Activated CD4-positive, alpha-beta memory T cell treated with anti-CD3 and anti-CD28 coated beads for 36 hours (primary cell): ENCODE results near the gene NFATC3. TPM values are rescaled to one million over a fixed set of nuclear protein-coding genes. Genes with fewer than 3 reads are reported as not detected.

ENCODE experiments used
- CTCF ChIA-PET: fragments of 350-600 bp; sonication (Branson Sonifier 250); formaldehyde crosslinking; loops from one replicate; lab custom pipeline; 2021; ENCODE audit warnings: antibody characterized with exemption, inconsistent platforms; lab: Charles Lee
- POLR2A ChIA-PET: fragments of 350-600 bp; sonication (Branson Sonifier 250); formaldehyde crosslinking; loops from one replicate; lab custom pipeline; 2021; ENCODE audit warnings: antibody characterized with exemption; lab: Charles Lee
- DNase-seq: peaks from one replicate; pipeline ENCODE4 v3.0.0-alpha.2; 2020
- H3K27ac Mint-ChIP-seq: one replicate; pipeline ENCODE4 v1.8.0; 2021; ENCODE audit warnings: mixed read lengths
- H3K27me3 Mint-ChIP-seq: one replicate; pipeline ENCODE4 v1.8.0; 2021; ENCODE audit warnings: mixed read lengths
- H3K36me3 Mint-ChIP-seq: one replicate; pipeline ENCODE4 v1.8.0; 2021; ENCODE audit warnings: mixed read lengths
- H3K4me1 Mint-ChIP-seq: one replicate; pipeline ENCODE4 v1.8.0; 2021; ENCODE audit warnings: low read depth, mixed read lengths
- H3K4me3 Mint-ChIP-seq: one replicate; pipeline ENCODE4 v1.8.0; 2021; ENCODE audit warnings: mild to moderate bottlenecking, mixed read lengths
- H3K9me3 Mint-ChIP-seq: one replicate; pipeline ENCODE4 v1.8.0; 2021; ENCODE audit warnings: mixed read lengths
- intact Hi-C: fragments of 100-400 bp; cut with micrococcal nuclease; formaldehyde crosslinking; loops from one replicate; pipeline ENCODE4 v1.15.1; 2023
- total RNA-seq, 2 experiments: library from RNA; stranded (reverse); gene quantifications; one replicate each; pipeline ENCODE4 v1.2.3, GENCODE V29; 2021

Gene NFATC3
- total RNA-seq, 2 experiments from 2014 or later: 83.4 to 85.2 TPM

DNA sequence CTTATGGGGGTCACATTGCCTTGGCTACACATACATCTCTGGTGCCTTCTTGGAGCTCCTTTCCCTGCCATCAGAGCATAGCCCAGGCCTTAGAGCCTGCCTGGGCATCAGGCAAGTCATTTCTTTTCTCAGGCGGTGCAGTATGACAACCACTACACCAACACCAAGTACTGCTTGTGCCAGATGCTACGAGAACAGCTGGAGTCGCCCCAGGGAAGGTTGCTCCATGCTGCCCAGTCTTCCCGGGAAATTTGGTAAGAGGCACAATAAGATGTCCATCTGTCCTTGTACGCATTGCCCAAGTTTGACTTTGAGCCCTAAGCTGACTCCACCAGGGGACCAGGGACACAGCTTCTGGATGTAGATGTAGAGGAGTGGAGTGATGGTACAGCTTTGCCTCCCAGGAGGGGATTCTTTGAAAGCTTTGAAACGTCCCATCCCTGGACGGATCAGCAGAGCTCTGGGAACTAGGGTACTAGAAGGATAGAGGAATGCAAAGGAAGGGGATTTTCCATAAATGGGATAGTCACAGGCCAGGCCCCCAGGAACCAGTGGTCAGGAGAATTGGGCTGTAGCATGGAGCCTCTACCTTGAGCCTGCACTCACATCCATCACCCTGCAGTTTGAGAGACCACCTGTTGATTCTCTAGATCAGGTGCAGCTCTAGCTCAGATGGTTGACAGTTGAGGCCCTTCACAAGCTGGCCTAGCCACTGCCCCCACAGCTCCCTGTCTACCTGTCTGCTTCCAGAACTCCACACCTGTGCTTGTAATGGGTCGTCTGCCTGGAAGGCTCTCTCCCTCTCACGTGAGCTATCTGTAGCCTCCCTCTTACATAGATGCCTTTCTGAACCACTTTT is 11.0 kb upstream of the NFATC3 start:
- intact Hi-C loops: loop anchor here (1.0 kb wide), 1 partner anchor 11 kb away; the partner anchor contains the start of gene NFATC3
- Mint-ChIP-seq H3K27ac (peak overlapping the region; percentile 87), H3K36me3 (peaks cover 65% of the 10 kb centered on the region), H3K4me1 (peaks cover 75% of the 10 kb centered on the region), H3K4me3 (no peak overlapping the region), H3K9me3 (no peaks in the 10 kb centered on the region), H3K27me3 (no peaks in the 10 kb centered on the region)
- ChIA-PET CTCF (interaction anchor here (1.3 to 3.6 kb wide), 5 partner anchors 9 to 51 kb away, joined by 3 to 24 read pairs (median 6); partner anchors contain the start of genes DDX28 and DUS2), POLR2A (interaction anchor here (3.2 kb wide), 1 partner anchor 11 kb away, joined by 23 read pairs; the partner anchor contains the start of gene NFATC3)
- no peak for DNase-seq

DNA sequence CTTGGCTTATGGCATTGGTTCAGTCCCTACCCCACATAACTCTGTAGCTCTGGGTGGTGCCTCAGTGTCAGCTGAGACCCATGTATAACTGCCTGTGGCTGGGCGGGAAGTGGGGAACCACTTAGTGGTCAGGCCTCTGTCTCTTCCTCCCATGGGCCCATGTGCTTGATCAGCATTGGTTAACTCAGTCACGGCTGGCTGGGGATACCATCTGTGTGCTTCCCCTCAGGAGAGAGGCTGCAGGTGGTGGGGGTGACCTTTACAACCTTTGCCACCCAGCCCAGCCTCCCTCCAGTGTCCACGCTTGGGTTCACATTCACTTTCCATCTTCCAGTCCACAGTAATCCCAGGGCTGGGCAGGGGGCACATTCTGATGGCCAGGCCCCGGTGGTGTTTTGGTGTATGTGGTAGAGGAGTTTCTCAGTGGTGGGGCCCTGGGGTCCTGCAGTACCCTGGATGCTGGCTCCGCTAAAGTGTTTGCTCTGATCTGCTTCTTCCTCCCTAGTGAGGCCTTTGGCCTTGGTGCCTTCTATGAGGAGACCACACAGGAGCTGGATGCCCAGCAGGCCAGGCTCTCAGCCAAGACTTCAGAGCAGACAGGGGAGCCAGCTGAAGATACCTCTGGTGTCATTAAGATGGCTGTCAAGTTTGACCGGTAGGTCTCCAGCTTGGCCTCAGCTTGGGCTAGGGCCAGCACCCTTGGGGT is 10.2 kb upstream of the NFATC3 start:
- intact Hi-C loops: loop anchor here (1.0 kb wide), 1 partner anchor 10 kb away; the partner anchor contains the start of gene NFATC3
- peaks cover 76% of the 10 kb centered on the region for H3K4me1 Mint-ChIP-seq
- H3K4me3 Mint-ChIP-seq: no peak overlapping the region
- no peaks in the 10 kb centered on the region for H3K9me3 Mint-ChIP-seq
- POLR2A ChIA-PET: interaction anchor here (3.2 kb wide), 1 partner anchor 10 kb away, joined by 23 read pairs; the partner anchor contains the start of gene NFATC3
- CTCF ChIA-PET: interaction anchor here (1.2 to 3.6 kb wide), 6 partner anchors 9 to 154 kb away, joined by 3 to 24 read pairs (median 8); partner anchors contain the start of genes DDX28 and DUS2
- peak; percentile 84 for DNase-seq
- peak overlapping the region; percentile 87 for H3K27ac Mint-ChIP-seq
- H3K27me3 Mint-ChIP-seq: no peaks in the 10 kb centered on the region
- H3K36me3 Mint-ChIP-seq: peaks cover 65% of the 10 kb centered on the region

DNA sequence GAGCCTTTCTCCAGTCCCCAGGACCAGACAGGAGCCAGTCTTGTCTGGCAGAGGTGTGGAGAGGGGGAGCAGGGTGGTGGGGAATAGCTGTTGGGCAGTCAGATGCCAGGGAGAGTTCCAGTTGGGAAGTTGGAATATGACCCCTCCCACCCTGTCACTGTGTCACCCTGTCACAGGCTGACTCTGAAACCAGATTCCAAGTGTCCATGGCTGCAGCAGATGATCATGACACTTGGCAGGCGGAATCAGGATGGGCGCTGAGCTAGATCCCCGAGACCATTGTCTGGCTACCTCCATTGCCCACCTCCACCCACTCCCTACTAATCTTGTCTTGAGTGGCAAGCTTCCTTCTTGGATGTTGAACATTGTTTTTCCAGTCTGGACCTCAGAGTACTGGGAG is 9.2 kb upstream of the NFATC3 start:
- DNase-seq: no peak
- Mint-ChIP-seq H3K4me1 (peaks cover 73% of the 10 kb centered on the region), H3K27ac (peak overlapping the region; percentile 63), H3K36me3 (peaks cover 58% of the 10 kb centered on the region), H3K4me3 (no peak overlapping the region), H3K9me3 (no peaks in the 10 kb centered on the region), H3K27me3 (no peaks in the 10 kb centered on the region)
- CTCF ChIA-PET: interaction anchor here (1.2 to 3.6 kb wide), 5 partner anchors 8 to 153 kb away, joined by 3 to 24 read pairs (median 9); no protein-coding TSS in a partner anchor
- intact Hi-C loops: no loop called here
- POLR2A ChIA-PET: interaction anchor here (3.2 kb wide), 1 partner anchor 9 kb away, joined by 23 read pairs; the partner anchor contains the start of gene NFATC3

DNA sequence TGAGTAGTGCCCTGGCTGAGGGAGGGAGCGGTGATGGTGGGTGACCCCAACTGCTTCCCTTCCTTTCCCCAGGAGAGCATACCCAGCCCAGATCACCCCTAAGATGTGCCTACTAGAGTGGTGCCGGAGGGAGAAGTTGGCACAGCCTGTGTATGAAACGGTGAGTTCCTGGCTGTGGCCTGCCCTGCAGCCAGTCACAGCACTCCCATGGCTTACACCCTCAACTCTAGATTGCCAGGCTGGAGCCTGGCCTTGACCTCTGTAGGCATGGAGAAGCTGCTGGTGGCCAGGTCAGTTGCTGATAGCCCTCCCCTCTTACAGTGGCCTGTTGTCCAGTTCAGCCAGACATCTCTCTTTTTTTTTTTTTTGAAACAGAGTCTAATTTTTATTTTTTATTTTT is 8.6 kb upstream of the NFATC3 start:
- CTCF ChIA-PET: interaction anchor here (1.6 to 3.6 kb wide), 2 partner anchors 11 to 17 kb away, joined by 9 to 24 read pairs; no protein-coding TSS in a partner anchor
- no peaks in the 10 kb centered on the region for H3K9me3 Mint-ChIP-seq
- H3K27ac Mint-ChIP-seq: peak overlapping the region; percentile 63

DNA sequence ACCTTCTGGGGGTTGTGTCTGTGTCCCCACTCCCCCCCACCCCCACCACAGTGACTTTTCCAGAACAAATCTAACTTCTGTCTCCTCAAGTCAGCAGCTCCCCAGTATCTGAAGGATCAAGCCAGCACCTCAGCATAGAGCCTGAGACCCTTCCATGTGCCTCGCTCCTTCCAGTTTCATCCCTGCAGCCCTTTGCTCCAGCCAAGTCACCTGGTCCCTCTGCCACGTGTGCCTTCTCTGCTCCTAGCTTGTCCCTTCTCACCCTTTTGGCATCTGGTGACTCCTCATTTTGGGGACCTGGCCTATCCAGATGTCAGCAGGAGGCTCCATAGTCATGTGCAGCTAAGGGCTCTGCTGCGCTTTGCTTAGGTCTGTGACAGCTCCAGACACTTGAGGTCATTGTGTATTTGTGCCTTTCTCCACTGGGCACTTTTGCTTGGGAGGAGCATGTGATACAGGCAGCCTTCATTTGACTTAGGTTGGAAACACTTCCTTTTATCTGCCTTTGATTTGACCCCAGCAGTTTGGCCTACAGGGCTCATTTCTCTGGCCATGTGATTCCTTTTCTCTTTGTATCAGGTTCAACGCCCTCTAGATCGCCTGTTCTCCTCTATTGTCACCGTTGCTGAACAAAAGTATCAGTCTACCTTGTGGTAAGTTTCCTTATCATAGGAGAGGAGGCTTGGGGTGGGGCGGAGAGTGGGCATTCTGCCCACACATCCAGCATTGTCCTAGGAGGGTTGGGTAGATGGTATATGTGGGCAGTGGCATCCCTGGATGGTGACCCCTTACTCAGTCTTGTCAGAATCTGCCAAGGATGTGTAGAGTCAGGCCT is 7.1 kb upstream of the NFATC3 start:
- Mint-ChIP-seq H3K4me1 (peaks cover 76% of the 10 kb centered on the region), H3K36me3 (peaks cover 42% of the 10 kb centered on the region), H3K4me3 (no peak overlapping the region), H3K9me3 (no peaks in the 10 kb centered on the region), H3K27ac (peak overlapping the region; percentile 98), H3K27me3 (no peaks in the 10 kb centered on the region)
- ChIA-PET CTCF (no interaction called here), POLR2A (interaction anchor here (2.6 kb wide), 1 partner anchor 8 kb away, joined by 14 read pairs; no protein-coding TSS in a partner anchor)
- DNase-seq: no peak
- intact Hi-C loops: no loop called here

More for the DNA sequence above, 8.6 kb upstream of the NFATC3 start:
- peaks cover 73% of the 10 kb centered on the region for H3K4me1 Mint-ChIP-seq
- intact Hi-C loops: no loop called here
- POLR2A ChIA-PET: interaction anchor here (3.2 kb wide), 1 partner anchor 8 kb away, joined by 23 read pairs; the partner anchor contains the start of gene NFATC3
- DNase-seq: no peak
- H3K36me3 Mint-ChIP-seq: peaks cover 55% of the 10 kb centered on the region
- no peaks in the 10 kb centered on the region for H3K27me3 Mint-ChIP-seq
- H3K4me3 Mint-ChIP-seq: no peak overlapping the region

DNA sequence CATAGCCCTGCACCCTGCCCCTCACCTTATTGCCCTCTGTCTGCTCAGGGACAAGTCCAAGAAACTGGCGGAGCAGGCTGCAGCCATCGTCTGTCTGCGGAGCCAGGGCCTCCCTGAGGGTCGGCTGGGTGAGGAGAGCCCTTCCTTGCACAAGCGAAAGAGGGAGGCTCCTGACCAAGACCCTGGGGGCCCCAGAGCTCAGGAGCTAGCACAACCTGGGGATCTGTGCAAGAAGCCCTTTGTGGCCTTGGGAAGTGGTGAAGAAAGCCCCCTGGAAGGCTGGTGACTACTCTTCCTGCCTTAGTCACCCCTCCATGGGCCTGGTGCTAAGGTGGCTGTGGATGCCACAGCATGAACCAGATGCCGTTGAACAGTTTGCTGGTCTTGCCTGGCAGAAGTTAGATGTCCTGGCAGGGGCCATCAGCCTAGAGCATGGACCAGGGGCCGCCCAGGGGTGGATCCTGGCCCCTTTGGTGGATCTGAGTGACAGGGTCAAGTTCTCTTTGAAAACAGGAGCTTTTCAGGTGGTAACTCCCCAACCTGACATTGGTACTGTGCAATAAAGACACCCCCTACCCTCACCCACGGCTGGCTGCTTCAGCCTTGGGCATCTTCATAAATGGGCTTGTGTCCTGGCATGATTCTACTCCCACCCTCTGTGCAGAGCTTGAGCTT is 6.3 kb upstream of the NFATC3 start:
- Mint-ChIP-seq H3K4me1 (peaks cover 82% of the 10 kb centered on the region), H3K4me3 (peak overlapping the region; percentile 52), H3K27me3 (no peaks in the 10 kb centered on the region), H3K36me3 (peaks cover 39% of the 10 kb centered on the region), H3K9me3 (no peaks in the 10 kb centered on the region), H3K27ac (peak overlapping the region; percentile 98)
- CTCF ChIA-PET: interaction anchor here (2.7 kb wide), 2 partner anchors 14 to 15 kb away, joined by 12 to 17 read pairs; no protein-coding TSS in a partner anchor
- intact Hi-C loops: no loop called here
- POLR2A ChIA-PET: interaction anchor here (2.6 kb wide), 1 partner anchor 8 kb away, joined by 14 read pairs; no protein-coding TSS in a partner anchor
- DNase-seq: peak; percentile 40

DNA sequence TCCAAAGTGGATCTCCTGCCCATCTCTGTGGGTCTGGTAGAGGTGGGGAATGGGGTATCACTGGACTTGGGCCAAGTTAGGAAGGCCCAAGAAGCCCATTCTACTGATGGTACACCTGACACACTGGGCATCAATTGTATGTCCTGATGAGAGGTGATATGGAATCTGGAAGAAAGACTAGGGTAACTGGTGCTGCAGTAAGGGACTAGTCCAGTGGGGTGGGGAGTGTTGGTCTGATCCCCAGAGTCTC is 5.9 kb upstream of the NFATC3 start:
- no peak for DNase-seq
- no peaks in the 10 kb centered on the region for H3K9me3 Mint-ChIP-seq
- peaks cover 82% of the 10 kb centered on the region for H3K4me1 Mint-ChIP-seq
- peak overlapping the region; percentile 98 for H3K27ac Mint-ChIP-seq
- H3K4me3 Mint-ChIP-seq: peak overlapping the region; percentile 52
- H3K36me3 Mint-ChIP-seq: peaks cover 35% of the 10 kb centered on the region
- intact Hi-C loops: no loop called here
- no peaks in the 10 kb centered on the region for H3K27me3 Mint-ChIP-seq
- CTCF ChIA-PET: interaction anchor here (0.6 to 2.7 kb wide), 4 partner anchors 14 to 149 kb away, joined by 3 to 17 read pairs (median 8); no protein-coding TSS in a partner anchor
- POLR2A ChIA-PET: interaction anchor here (2.6 kb wide), 1 partner anchor 9 kb away, joined by 14 read pairs; no protein-coding TSS in a partner anchor

DNA sequence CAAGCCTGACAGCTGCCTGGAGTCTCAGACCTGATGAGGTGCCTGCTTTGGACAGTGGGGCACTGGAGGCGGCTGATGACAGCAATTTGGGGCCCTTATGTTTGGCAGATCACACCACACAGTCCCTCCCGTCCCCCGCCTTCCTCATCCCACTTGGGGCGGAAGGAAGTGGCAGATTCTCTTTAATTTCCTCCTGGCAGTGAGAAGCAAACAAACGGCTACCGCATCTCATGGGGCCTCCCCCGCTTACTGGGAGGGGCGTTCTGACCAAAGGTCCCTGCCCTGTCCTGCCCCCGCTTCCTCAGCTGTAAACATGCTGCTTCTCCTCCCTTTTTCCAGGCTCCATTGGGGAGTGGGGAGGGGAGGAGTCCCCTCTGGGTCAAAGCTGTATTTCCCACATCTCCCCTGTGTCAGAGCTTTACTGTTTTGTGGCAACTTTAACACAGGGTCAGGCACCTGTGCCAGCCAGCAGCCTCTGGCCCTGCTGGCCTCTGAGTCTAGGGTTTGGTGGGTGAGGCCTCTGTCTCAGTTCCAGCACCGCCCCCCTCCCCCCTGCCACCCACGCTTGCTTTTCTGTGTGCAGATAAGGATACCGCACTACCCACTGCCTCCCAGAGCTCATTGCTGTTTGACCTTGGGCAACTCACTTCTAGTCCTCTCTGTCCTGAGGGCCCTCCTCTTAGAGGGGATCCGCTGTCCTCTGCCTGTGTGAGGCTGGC is 5.4 kb upstream of the NFATC3 start:
- H3K4me1 Mint-ChIP-seq: peaks cover 79% of the 10 kb centered on the region
- no peaks in the 10 kb centered on the region for H3K9me3 Mint-ChIP-seq
- H3K4me3 Mint-ChIP-seq: peak overlapping the region; percentile 52
- peaks cover 30% of the 10 kb centered on the region for H3K36me3 Mint-ChIP-seq
- POLR2A ChIA-PET: interaction anchor here (2.6 kb wide), 1 partner anchor 9 kb away, joined by 14 read pairs; no protein-coding TSS in a partner anchor
- intact Hi-C loops: loop anchor here (5.0 to 10.0 kb wide), 3 partner anchors 82 to 905 kb away; partner anchors contain the start of genes DPEP2, NOL3, RANBP10 and TSNAXIP1
- H3K27ac Mint-ChIP-seq: peak overlapping the region; percentile 98
- CTCF ChIA-PET: interaction anchor here (0.6 to 2.7 kb wide), 10 partner anchors 9 to 150 kb away, joined by 3 to 17 read pairs (median 3); no protein-coding TSS in a partner anchor
- DNase-seq: peak; percentile 90
- H3K27me3 Mint-ChIP-seq: no peaks in the 10 kb centered on the region

DNA sequence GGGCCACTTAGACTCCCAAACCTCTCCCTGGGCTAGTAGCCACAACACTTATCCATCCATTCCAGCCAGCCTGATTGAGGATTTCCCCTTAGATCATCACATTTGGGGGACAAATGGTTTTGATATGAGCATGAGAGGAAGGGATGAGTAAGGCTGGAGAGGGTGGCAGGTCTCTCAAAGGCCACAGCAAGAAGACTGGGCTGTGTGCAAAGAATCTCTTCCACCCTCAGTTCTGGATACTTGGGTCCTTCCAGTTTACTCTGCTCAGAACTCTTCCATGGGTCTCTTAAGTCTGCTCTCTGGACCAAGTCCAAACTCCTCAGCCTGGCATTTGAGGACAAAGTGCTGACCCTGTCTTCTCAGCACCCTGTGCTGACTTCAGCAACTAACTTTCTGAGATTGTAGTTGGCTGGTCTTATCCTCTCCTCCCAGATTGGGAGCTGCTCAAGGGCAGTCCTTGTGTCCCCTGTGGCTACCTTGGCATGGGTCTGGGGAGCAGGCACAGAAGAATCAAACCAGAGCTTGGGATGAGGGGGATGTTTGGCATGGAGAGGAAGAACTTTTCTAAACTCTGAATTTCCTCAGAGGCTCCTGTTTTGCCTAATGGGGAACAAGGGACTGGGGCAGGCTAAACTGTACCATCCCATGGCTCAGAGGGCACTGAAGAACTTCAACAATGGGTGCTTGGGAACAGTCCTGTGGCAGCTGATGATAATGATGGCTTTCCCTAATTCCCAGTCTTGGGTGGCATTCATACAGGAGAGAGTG is 3.1 kb upstream of the NFATC3 start:
- DNase-seq: peak; percentile 67
- peaks cover 66% of the 10 kb centered on the region for H3K4me1 Mint-ChIP-seq
- no peaks in the 10 kb centered on the region for H3K27me3 Mint-ChIP-seq
- H3K4me3 Mint-ChIP-seq: peak overlapping the region; percentile 24
- H3K36me3 Mint-ChIP-seq: peaks cover 18% of the 10 kb centered on the region
- ChIA-PET CTCF (interaction anchor here (1.3 to 3.6 kb wide), 3 partner anchors 11 to 17 kb away, joined by 3 to 19 read pairs (median 17); no protein-coding TSS in a partner anchor), POLR2A (no interaction called here)
- H3K27ac Mint-ChIP-seq: peak overlapping the region; percentile 98
- intact Hi-C loops: loop anchor here (5.0 to 10.0 kb wide), 3 partner anchors 85 to 907 kb away; partner anchors contain the start of genes DPEP2, NOL3, RANBP10 and TSNAXIP1
- H3K9me3 Mint-ChIP-seq: no peaks in the 10 kb centered on the region
